ENCODE results near the gene FAAP20. TPM values are rescaled to one million over a fixed set of nuclear protein-coding genes. Genes with fewer than 3 reads are reported as not detected.

Gene FAAP20
- polyA plus RNA-seq, 2 of the 4 experiments (the other 2 are of a cell fraction): 5.1 to 26.0 TPM

DNA sequence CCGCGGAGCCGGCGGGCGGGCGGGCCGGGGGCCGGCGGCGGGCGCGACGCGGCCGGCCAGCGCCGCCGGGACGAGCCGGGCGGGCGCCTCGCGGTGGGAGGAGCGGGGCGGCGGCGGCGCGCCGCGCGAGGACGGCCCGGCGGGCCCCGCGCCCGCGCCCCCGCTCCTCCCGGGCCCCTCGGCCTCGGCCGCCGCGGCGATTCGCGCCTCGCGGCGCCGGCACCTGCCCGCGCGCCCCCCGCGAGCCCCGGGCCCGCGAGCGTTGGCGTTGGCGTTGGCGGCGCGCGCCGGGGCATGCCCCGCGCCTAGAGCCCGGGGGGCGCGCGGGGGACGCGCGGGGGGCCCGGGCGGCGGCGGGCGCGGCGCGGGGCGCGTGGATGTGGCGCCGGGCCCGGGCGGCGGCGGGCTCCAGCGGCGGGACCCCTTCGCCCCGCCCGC, 33.6 kb upstream of the FAAP20 start, which contains the start of gene SKI (continued):
- no peak for TF ChIP-seq POLR2AphosphoS2 (conservative IDR thresholded peaks at IDR 0.05; ENCODE audit: low read length)
- no peak for TF ChIP-seq KDM5A (IDR thresholded peaks at IDR 0.05)
- TF ChIP-seq ZSCAN20 (CRISPR knock-in tag; IDR thresholded peaks at IDR 0.05): no peak
- no peak for TF ChIP-seq POLR2A (IDR thresholded peaks at IDR 0.05; ENCODE audit: low read length)
- no peak for TF ChIP-seq CBX8 (IDR thresholded peaks at IDR 0.05)
- TF ChIP-seq, protein P1, sequence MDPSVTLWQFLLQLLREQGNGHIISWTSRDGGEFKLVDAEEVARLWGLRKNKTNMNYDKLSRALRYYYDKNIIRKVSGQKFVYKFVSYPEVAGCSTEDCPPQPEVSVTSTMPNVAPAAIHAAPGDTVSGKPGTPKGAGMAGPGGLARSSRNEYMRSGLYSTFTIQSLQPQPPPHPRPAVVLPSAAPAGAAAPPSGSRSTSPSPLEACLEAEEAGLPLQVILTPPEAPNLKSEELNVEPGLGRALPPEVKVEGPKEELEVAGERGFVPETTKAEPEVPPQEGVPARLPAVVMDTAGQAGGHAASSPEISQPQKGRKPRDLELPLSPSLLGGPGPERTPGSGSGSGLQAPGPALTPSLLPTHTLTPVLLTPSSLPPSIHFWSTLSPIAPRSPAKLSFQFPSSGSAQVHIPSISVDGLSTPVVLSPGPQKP (IDR thresholded peaks at IDR 0.05; ENCODE audit: low read depth, low read length): no peak

DNA sequence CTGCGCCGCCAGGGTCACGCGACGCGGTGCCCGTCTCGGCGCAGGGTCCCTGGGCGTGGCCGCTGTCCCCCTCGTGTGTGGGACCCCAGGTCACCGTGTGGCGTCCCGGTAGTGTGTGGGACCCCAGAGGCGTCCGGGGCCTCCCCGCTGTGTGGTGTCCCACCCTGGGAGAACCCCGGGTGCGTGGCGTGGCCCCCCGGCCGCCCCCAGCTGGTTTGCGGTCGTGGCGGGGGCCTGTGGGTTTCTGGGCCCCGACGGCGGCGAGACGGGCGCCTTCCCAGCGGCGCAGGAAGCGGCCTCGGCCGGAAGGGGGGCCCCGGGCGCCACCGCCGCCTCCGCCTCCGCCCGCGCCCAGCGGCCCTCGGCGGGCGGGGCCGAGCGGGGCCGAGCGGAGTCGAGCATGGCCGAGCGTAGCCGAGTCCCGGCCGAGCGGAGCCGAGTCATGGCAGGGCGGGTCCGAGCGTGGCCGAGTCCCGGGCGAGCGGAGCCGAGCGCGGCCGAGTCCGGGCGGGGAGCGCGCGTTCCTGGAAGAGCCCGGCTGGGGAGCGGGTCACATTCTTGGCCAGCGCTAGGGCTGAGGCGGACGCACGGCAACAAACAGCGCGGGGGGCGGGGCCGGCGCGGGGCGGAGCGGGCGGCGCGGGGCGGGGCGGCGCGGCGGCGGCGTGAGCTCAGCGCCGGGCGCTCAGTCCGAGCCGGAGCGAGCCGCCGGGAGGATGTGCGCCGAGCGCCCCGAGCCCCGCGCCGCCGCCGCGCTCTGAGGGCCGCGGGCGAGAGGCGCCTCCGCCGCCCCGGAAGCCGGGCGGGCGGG, 33.0 kb upstream of the FAAP20 start:
- FAIRE-seq: no peak

DNA sequence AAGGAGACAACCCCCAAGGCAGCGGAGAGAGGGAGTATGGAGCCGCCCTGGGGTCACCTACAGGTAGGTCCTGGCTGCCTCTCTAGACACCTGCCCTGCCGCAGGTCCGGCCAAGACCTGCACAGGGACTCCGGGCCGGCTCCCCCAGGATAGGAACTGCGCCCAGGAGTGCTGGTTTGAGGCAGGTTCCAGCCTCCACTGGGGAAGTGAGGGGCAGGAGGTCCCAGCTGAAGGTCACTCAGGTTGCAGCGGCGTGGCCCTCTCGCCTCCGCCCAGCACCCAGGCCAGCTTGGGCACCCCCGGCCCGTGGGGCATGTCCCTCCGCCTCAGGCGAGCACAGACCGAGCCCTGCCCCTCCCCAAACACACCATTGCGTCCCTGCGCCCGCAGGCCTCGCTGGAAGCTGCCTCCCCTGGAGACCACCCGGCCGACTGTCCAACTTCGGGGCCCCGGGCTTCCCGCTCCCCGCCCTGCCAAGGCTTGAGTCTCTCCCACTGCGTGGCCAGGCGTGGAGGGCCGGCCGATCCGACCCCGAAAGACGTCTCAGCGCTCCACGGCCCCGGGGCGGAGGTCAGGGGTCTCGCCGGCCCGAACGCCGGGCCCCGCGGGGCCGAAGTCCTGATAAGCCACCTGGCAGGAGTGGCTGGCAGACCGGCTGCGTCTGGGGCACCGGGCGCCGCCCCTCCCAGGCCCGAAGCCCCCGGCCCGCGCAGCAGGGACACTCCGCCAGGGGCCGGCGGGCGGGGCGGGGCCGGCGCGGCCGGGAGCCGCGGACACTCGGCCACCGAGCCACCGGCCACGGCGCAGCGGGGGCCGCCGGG, 32.2 kb upstream of the FAAP20 start:
- no peak for FAIRE-seq
- peak overlapping the region; percentile 99 for H3K4me2 ChIP-seq
- ChIA-PET POLR2A (interaction anchor here (1.0 to 1.3 kb wide), 3 partner anchors 17 to 22 kb away, joined by 3 to 4 read pairs (median 3); no protein-coding TSS in a partner anchor), CTCF (interaction anchor here (1.7 to 2.4 kb wide), 2 partner anchors 31 to 155 kb away, joined by 5 to 12 read pairs; partner anchors contain the start of gene FAAP20)
- no peak for DNase-seq (ENCODE audit: low read depth in 1 of 2, low spot score in 1 of 2)
- peaks cover 20% of the 10 kb centered on the region for H3K4me1 ChIP-seq
- no peaks in the 10 kb centered on the region for H3K9me3 ChIP-seq
- peak overlapping the region; percentile 100 for H3K27ac ChIP-seq
- 0 out of 6 replicates have a peak, but pooled peaks of 1 of the 2 experiments have one; percentile 3 for ATAC-seq
- H3K4me3 ChIP-seq: peak overlapping the region; percentile 98
- 62% methylated on average over 11 of the region's 73 CpGs for WGBS (ENCODE audit: missing lambda C conversion rate)
- TF ChIP-seq NPAS2 (CRISPR knock-in tag; IDR thresholded peaks at IDR 0.05; ENCODE audit: borderline replicate concordance) (no peak), RFX5 (IDR thresholded peaks at IDR 0.05) (no peak), MAFK (IDR thresholded peaks at IDR 0.05; ENCODE audit: partially characterized antibody) (no peak), HOXA7 (CRISPR knock-in tag; IDR thresholded peaks at IDR 0.05) (no peak), TP53 (CRISPR knock-in tag; IDR thresholded peaks at IDR 0.05) (no peak), EHMT2 (IDR thresholded peaks at IDR 0.05; ENCODE audit: low read depth) (no peak), CHD4 (IDR thresholded peaks at IDR 0.05; ENCODE audit: borderline replicate concordance) (no peak), POLR2AphosphoS2 (conservative IDR thresholded peaks at IDR 0.05; ENCODE audit: low read length) (no peak), SMC3 (IDR thresholded peaks at IDR 0.05) (no peak), CEBPB (IDR thresholded peaks at IDR 0.05) (no peak), MAZ (IDR thresholded peaks at IDR 0.05; ENCODE audit: borderline replicate concordance, low read depth, low read length) (no peak)
- TF ChIP-seq, protein P2, sequence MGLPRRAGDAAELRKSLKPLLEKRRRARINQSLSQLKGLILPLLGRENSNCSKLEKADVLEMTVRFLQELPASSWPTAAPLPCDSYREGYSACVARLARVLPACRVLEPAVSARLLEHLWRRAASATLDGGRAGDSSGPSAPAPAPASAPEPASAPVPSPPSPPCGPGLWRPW (IDR thresholded peaks at IDR 0.05): no peak
- TF ChIP-seq, protein P1 (IDR thresholded peaks at IDR 0.05; ENCODE audit: low read depth, low read length): no peak

More for the DNA sequence above, 33.0 kb upstream of the FAAP20 start:
- POLR2A ChIA-PET: interaction anchor here (0.6 to 1.3 kb wide), 7 partner anchors 15 to 164 kb away, joined by 3 to 9 read pairs (median 4); partner anchors contain the start of genes FAAP20, MORN1 and RER1
- TF ChIP-seq JUN (IDR thresholded peaks at IDR 0.05): peak in 1 of 2 experiments; percentile 46; a peak in 2 of 5 replicates
- TF ChIP-seq RFX5 (IDR thresholded peaks at IDR 0.05): no peak
- no peak for TF ChIP-seq EP300 (IDR thresholded peaks at IDR 0.05)
- TF ChIP-seq HDAC2 (IDR thresholded peaks at IDR 0.05): no peak
- TF ChIP-seq ZC3H11A (IDR thresholded peaks at IDR 0.05): no peak
- TF ChIP-seq BHLHE40 (IDR thresholded peaks at IDR 0.05; ENCODE audit: low read depth, low read length): no peak
- no peak for TF ChIP-seq TP53 (CRISPR knock-in tag; IDR thresholded peaks at IDR 0.05)
- no peak for TF ChIP-seq MAZ (IDR thresholded peaks at IDR 0.05; ENCODE audit: borderline replicate concordance, low read depth, low read length)
- no peak for TF ChIP-seq ESRRA (IDR thresholded peaks at IDR 0.05; ENCODE audit: borderline replicate concordance, low read length)
- peak; percentile 38; the same call in 1 of the 2 replicates for TF ChIP-seq PHF8 (IDR thresholded peaks at IDR 0.05; ENCODE audit: borderline replicate concordance, low read depth)
- TF ChIP-seq ZFP36 (IDR thresholded peaks at IDR 0.05; ENCODE audit: borderline replicate concordance, partially characterized antibody): no peak
- TF ChIP-seq, protein P3, sequence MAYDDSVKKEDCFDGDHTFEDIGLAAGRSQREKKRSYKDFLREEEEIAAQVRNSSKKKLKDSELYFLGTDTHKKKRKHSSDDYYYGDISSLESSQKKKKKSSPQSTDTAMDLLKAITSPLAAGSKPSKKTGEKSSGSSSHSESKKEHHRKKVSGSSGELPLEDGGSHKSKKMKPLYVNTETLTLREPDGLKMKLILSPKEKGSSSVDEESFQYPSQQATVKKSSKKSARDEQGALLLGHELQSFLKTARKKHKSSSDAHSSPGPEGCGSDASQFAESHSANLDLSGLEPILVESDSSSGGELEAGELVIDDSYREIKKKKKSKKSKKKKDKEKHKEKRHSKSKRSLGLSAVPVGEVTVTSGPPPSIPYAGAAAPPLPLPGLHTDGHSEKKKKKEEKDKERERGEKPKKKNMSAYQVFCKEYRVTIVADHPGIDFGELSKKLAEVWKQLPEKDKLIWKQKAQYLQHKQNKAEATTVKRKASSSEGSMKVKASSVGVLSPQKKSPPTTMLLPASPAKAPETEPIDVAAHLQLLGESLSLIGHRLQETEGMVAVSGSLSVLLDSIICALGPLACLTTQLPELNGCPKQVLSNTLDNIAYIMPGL (CRISPR knock-in tag; IDR thresholded peaks at IDR 0.05; ENCODE audit: borderline replicate concordance): no peak
- TF ChIP-seq, protein P4, sequence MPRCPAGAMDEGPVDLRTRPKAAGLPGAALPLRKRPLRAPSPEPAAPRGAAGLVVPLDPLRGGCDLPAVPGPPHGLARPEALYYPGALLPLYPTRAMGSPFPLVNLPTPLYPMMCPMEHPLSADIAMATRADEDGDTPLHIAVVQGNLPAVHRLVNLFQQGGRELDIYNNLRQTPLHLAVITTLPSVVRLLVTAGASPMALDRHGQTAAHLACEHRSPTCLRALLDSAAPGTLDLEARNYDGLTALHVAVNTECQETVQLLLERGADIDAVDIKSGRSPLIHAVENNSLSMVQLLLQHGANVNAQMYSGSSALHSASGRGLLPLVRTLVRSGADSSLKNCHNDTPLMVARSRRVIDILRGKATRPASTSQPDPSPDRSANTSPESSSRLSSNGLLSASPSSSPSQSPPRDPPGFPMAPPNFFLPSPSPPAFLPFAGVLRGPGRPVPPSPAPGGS (IDR thresholded peaks at IDR 0.05): peak; percentile 41; the same call in 2 of the 3 replicates
- TF ChIP-seq CHD2 (IDR thresholded peaks at IDR 0.05; ENCODE audit: low read length, partially characterized antibody): no peak
- TF ChIP-seq POLR2A (IDR thresholded peaks at IDR 0.05; ENCODE audit: low read length): peak; percentile 65
- TF ChIP-seq, protein P5, sequence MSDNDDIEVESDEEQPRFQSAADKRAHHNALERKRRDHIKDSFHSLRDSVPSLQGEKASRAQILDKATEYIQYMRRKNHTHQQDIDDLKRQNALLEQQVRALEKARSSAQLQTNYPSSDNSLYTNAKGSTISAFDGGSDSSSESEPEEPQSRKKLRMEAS (IDR thresholded peaks at IDR 0.05): no peak; the same call in 1 of the 2 replicates
- CTCF ChIA-PET: interaction anchor here (1.0 to 1.7 kb wide), 2 partner anchors 8 to 154 kb away, joined by 3 to 5 read pairs; no protein-coding TSS in a partner anchor
- ATAC-seq (peak; percentile 72 to 87), DNase-seq (ENCODE audit: low read depth in 1 of 2, low spot score in 1 of 2) (peak; percentile 79 to 94)
- H3K4me3 ChIP-seq: peak overlapping the region; percentile 98
- H3K27ac ChIP-seq: peak overlapping the region; percentile 100
- H3K4me2 ChIP-seq: peak overlapping the region; percentile 99
- WGBS (ENCODE audit: missing lambda C conversion rate): no CpG with 5 or more reads among the region's 129 CpGs
- peaks cover 29% of the 10 kb centered on the region for H3K4me1 ChIP-seq
- H3K9me3 ChIP-seq: no peaks in the 10 kb centered on the region
